Measurements from ENCODE around the gene CXCL1.

Gene CXCL1

DNA sequence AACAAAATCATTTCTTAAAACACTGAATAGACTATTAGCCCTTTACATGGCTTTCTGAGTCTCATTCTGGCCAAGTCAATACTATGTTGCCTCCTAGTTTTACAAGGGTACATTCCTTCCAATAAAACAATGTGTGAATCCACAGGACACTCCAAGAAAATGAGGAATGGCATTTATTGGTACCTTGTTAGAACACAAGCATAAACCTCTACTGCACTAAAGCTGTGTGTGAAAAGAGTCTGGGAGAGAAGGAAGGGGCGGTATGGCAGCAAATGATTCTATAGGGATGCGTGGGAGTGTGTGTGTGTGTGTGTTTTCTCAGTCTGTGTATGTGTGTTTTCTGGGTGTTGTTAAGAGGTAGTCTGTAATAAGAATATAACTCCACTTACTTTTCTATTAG, 48.9 kb downstream of the CXCL1 start:
- no peak for DNase-seq (ENCODE audit: low spot score)

DNA sequence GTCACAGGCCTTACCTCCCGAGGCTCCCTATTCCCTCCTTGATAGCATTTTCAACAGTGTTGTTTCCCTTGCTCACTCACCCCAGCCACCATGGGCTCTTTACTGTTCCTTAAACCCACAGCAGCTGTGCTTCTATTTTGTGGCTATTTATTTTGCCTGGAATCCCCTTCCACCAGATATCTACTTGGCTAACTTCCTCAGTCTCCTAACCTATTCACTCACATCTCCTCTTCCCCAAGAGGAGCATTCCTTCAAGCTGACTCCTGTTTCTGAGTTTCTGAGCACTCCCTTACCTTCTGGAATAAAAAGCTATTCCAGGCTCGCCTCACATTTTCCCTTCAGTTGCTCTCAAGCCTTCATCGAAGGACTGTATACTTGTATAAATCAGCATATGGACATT, 50.5 kb downstream of the CXCL1 start:
- DNase-seq (ENCODE audit: low spot score), result no peak
